Smooth muscle cell (in vitro differentiated cells): Measurements from ENCODE around the gene DHRS4L2. TPM values are rescaled to one million over a fixed set of nuclear protein-coding genes. Genes with fewer than 3 reads are reported as not detected.
A peak's percentile ranks its signal among the peaks of the same experiment; 100 is the strongest.
"Not testable (repeated sequence)": the region's sequence is repeated elsewhere in the genome, so short reads cannot be mapped to it uniquely, and the experiment has no call there.

ENCODE experiments used
- DNase-seq: peaks from one replicate; lab custom pipeline; 2025; ENCODE audit not compliant: unreplicated experiment; lab: John Stamatoyannopoulos, UW
- H2AFZ ChIP-seq: fragments of 200-600 bp; sonication (generic); 2 replicates; pipeline ENCODE4 v1.6.0; 2016; ENCODE audit warnings: antibody characterized with exemption, low read depth, mild to moderate bottlenecking
- H3F3A ChIP-seq: fragments of 200-600 bp; sonication (generic); 2 replicates; pipeline ENCODE4 v1.6.0; 2017; ENCODE audit warnings: antibody characterized with exemption, low read depth
- H3K27ac ChIP-seq: fragments of 200-600 bp; sonication (generic); 2 replicates; pipeline ENCODE4 v1.5.1; 2016; ENCODE audit warnings: low read depth, mild to moderate bottlenecking
- H3K27me3 ChIP-seq: fragments of 200-600 bp; sonication (generic); 2 replicates; pipeline ENCODE4 v1.6.1; 2016; ENCODE audit warnings: low read depth, mild to moderate bottlenecking
- H3K36me3 ChIP-seq: fragments of 200-600 bp; sonication (generic); 2 replicates; pipeline ENCODE4 v1.5.1; 2016; ENCODE audit warnings: low read depth
- H3K4me1 ChIP-seq: fragments of 200-600 bp; sonication (generic); 2 replicates; pipeline ENCODE4 v1.5.1; 2016; ENCODE audit warnings: low read depth
- H3K4me2 ChIP-seq: fragments of 200-600 bp; sonication (generic); 2 replicates; pipeline ENCODE4 v1.6.0; 2016; ENCODE audit warnings: mild to moderate bottlenecking
- H3K4me3 ChIP-seq: fragments of 200-600 bp; sonication (generic); 2 replicates; pipeline ENCODE4 v1.5.1; 2016; ENCODE audit warnings: mild to moderate bottlenecking
- H3K79me2 ChIP-seq: fragments of 200-600 bp; sonication (generic); 2 replicates; pipeline ENCODE4 v1.6.0; 2016; ENCODE audit warnings: low read depth, mild to moderate bottlenecking
- H3K9ac ChIP-seq: fragments of 200-600 bp; sonication (generic); 2 replicates; pipeline ENCODE4 v1.6.0; 2016; ENCODE audit warnings: low read depth
- H3K9me3 ChIP-seq: fragments of 200-600 bp; sonication (generic); replicated peaks from 2 replicates; pipeline ENCODE4 v1.5.1; 2016; ENCODE audit warnings: low read depth
- H4K20me1 ChIP-seq: fragments of 200-600 bp; sonication (generic); 2 replicates; pipeline ENCODE4 v1.6.0; 2016; ENCODE audit warnings: low read depth
- WGBS: methylation state at CpG from one replicate; pipeline ENCODE4 v1.1.7; 2016; ENCODE audit warnings: low lambda C conversion rate; 5-methylcytosine and 5-hydroxymethylcytosine counted together
- polyA plus RNA-seq: library from polyadenylated mRNA; unstranded; fragments of >200 nt; fragmentation: Nextera tagmentation; extraction: Ambion mirVana; gene quantifications from 2 replicates; pipeline ENCODE4 v1.2.1, GENCODE V29; 2016
- total RNA-seq: library from RNA; depleted of rRNA; stranded (reverse); fragments of >200 nt; gene quantifications from 2 replicates; pipeline ENCODE4 v1.2.3, GENCODE V29; 2014

Gene DHRS4L2
- total and polyA plus RNA-seq, 2 experiments from 2014 or later: 8.2 to 21.5 TPM

GRCh38 chr14:23957913-23958569 is 30.7 kb upstream of the DHRS4L2 start:
- WGBS: 94% methylated on average over 9 of the region's 9 CpGs
- not testable (repeated sequence) for H2AFZ ChIP-seq, H3K4me1 ChIP-seq, H3K27ac ChIP-seq, H3K79me2 ChIP-seq, H3K4me3 ChIP-seq, H3K9me3 ChIP-seq, H4K20me1 ChIP-seq, DNase-seq, H3F3A ChIP-seq, H3K27me3 ChIP-seq, H3K4me2 ChIP-seq, H3K36me3 ChIP-seq, H3K9ac ChIP-seq

- H2AFZ ChIP-seq, H3K4me3 ChIP-seq, H3K4me2 ChIP-seq, H4K20me1 ChIP-seq, H3K9ac ChIP-seq, H3K27me3 ChIP-seq, H3K4me1 ChIP-seq, H3K36me3 ChIP-seq, H3K79me2 ChIP-seq, H3K27ac ChIP-seq, H3K9me3 ChIP-seq, H3F3A ChIP-seq, DNase-seq: not testable (repeated sequence)
Measured at GRCh38 chr14:23960899-23961298, 27.8 kb upstream of the DHRS4L2 start.

GRCh38 chr14:23961704-23962103 is 27.0 kb upstream of the DHRS4L2 start:
- WGBS: 100% methylated on average over 1 of the region's 2 CpGs
- not testable (repeated sequence) for H2AFZ ChIP-seq, H3K79me2 ChIP-seq, H3K27me3 ChIP-seq, H3K4me1 ChIP-seq, H3K27ac ChIP-seq, H3K9ac ChIP-seq, H3K36me3 ChIP-seq, DNase-seq, H4K20me1 ChIP-seq, H3K4me2 ChIP-seq, H3F3A ChIP-seq, H3K4me3 ChIP-seq, H3K9me3 ChIP-seq

GRCh38 chr14:23969130-23969480 is 19.6 kb upstream of the DHRS4L2 start:
- H3K9ac ChIP-seq, H3K79me2 ChIP-seq, H3K4me2 ChIP-seq, H3K27me3 ChIP-seq, H4K20me1 ChIP-seq, DNase-seq, H3K4me3 ChIP-seq, H2AFZ ChIP-seq, H3K27ac ChIP-seq, H3K36me3 ChIP-seq, H3K9me3 ChIP-seq, H3F3A ChIP-seq, H3K4me1 ChIP-seq: not testable (repeated sequence)
- no CpG with 5 or more reads among the region's 9 CpGs for WGBS

GRCh38 chr14:23969481-23970282 is 19.0 kb upstream of the DHRS4L2 start:
- H3K27ac ChIP-seq, H4K20me1 ChIP-seq, H3K9ac ChIP-seq, H3K9me3 ChIP-seq, H3K36me3 ChIP-seq, H3K79me2 ChIP-seq, DNase-seq, H3K4me1 ChIP-seq, H3K27me3 ChIP-seq, H3F3A ChIP-seq: not testable (repeated sequence)
- WGBS: 13% methylated on average over 48 of the region's 61 CpGs
- H2AFZ ChIP-seq: peak overlapping the region; percentile 72
- H3K4me2 ChIP-seq: peak overlapping the region; percentile 85
- H3K4me3 ChIP-seq: peak overlapping the region; percentile 48

- not testable (repeated sequence) for H3K36me3 ChIP-seq, H3K79me2 ChIP-seq, H3K4me3 ChIP-seq, H3K9me3 ChIP-seq, DNase-seq, H3K4me1 ChIP-seq, H3F3A ChIP-seq, H3K27me3 ChIP-seq, H3K9ac ChIP-seq, H3K27ac ChIP-seq, H4K20me1 ChIP-seq, H3K4me2 ChIP-seq, H2AFZ ChIP-seq
- 91% methylated on average over 13 of the region's 15 CpGs for WGBS
Measured at GRCh38 chr14:23970283-23970659, 18.5 kb upstream of the DHRS4L2 start.

GRCh38 chr14:23973178-23973577 is 15.6 kb upstream of the DHRS4L2 start:
- not testable (repeated sequence) for H3K9me3 ChIP-seq, H3K4me2 ChIP-seq
- 83% methylated on average over 8 of the region's 8 CpGs for WGBS

GRCh38 chr14:23974041-23974440 is 14.7 kb upstream of the DHRS4L2 start:
- H3K36me3 ChIP-seq, H3K27me3 ChIP-seq, H2AFZ ChIP-seq, DNase-seq, H3K4me1 ChIP-seq, H3K79me2 ChIP-seq, H3K4me2 ChIP-seq, H3F3A ChIP-seq, H3K4me3 ChIP-seq, H4K20me1 ChIP-seq, H3K27ac ChIP-seq, H3K9me3 ChIP-seq, H3K9ac ChIP-seq: not testable (repeated sequence)

More at GRCh38 chr14:23973178-23973577, 15.6 kb upstream of the DHRS4L2 start:
- not testable (repeated sequence) for H2AFZ ChIP-seq, H4K20me1 ChIP-seq, H3K27ac ChIP-seq, H3K36me3 ChIP-seq, H3K9ac ChIP-seq, H3F3A ChIP-seq, H3K79me2 ChIP-seq, DNase-seq, H3K27me3 ChIP-seq, H3K4me1 ChIP-seq, H3K4me3 ChIP-seq
